ENCODE measurements around the gene ANP32A. TPM values are rescaled to one million over a fixed set of nuclear protein-coding genes. Genes with fewer than 3 reads are reported as not detected.

Gene ANP32A
- total and polyA plus RNA-seq, 3 donors from 2014 or later = 32.9 to 49.5 (median 41.3) TPM

GRCh38 chr15:68817304-68818065 is 3.2 kb downstream of the ANP32A start:
- 0% methylated on average over 45 to 64 of the region's 64 CpGs for WGBS, 2 donors
- Histone ChIP-seq H3K9me3 (no peaks in the 10 kb centered on the region), H3K36me3 (ENCODE audit: low read depth, missing control alignments) (no peaks in the 10 kb centered on the region), H3K4me1 (peaks cover 7% of the 10 kb centered on the region), H3K27ac (peak overlapping the region; percentile 98 to 99), H3K27me3 (no peaks in the 10 kb centered on the region), H3K4me3 (peak overlapping the region; percentile 75 to 90)
- TF ChIP-seq CTCF (IDR thresholded peaks at IDR 0.05) (no peak), POLR2A (IDR thresholded peaks at IDR 0.05) (no peak)
- intact Hi-C loops (cut with DNase I; ENCODE audit: low total_unique reads) = no loop called here
- DNase-seq = peak; percentile 72

GRCh38 chr15:68816795-68817303 is 3.8 kb downstream of the ANP32A start:
- TF ChIP-seq POLR2A (IDR thresholded peaks at IDR 0.05) = no peak
- Histone ChIP-seq H3K9me3 (no peaks in the 10 kb centered on the region), H3K27me3 (no peaks in the 10 kb centered on the region), H3K4me3 (peak overlapping the region; percentile 75 to 90), H3K36me3 (ENCODE audit: low read depth, missing control alignments) (no peaks in the 10 kb centered on the region), H3K4me1 (peaks cover 4% of the 10 kb centered on the region), H3K27ac (peak overlapping the region; percentile 98 to 99)
- peak; percentile 47 for DNase-seq
- 1 to 3% methylated on average over 13 of the region's 13 CpGs for WGBS, 2 donors
- intact Hi-C loops (cut with DNase I; ENCODE audit: low total_unique reads) = no loop called here

DNA sequence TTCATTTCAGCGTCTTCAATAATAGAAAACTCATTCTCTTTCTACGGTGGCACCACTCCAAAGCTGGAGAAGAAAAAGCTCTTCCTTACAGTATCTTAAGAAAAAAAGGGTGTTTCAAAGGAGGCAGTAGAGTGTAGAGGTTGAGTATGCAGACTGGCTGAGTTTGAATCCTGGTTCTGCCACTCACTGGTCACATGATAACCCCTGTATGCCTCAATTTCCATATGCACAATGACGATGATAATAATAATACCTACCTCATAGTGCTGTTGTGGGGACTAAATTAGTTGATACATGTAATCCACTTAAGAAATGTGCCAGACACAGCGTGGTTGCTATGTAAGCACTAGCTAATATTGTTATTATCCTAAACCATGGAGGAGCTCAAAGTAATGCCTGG is 4.5 kb downstream of the ANP32A start:
- no peak for DNase-seq
- no peak for TF ChIP-seq CTCF (IDR thresholded peaks at IDR 0.05)
- intact Hi-C loops (cut with DNase I; ENCODE audit: low total_unique reads) = no loop called here
- no peaks in the 10 kb centered on the region for H3K9me3 ChIP-seq
- H3K36me3 ChIP-seq (ENCODE audit: low read depth, missing control alignments) = no peaks in the 10 kb centered on the region
- no peak overlapping the region for H3K27ac ChIP-seq
- no peak overlapping the region for H3K4me3 ChIP-seq
- no peaks in the 10 kb centered on the region for H3K27me3 ChIP-seq
- H3K4me1 ChIP-seq = no peaks in the 10 kb centered on the region
- 58 to 62% methylated on average over 4 of the region's 4 CpGs for WGBS, 2 donors

GRCh38 chr15:68815598-68815997 is 5.1 kb downstream of the ANP32A start:
- Histone ChIP-seq H3K27me3 (no peaks in the 10 kb centered on the region), H3K9me3 (no peaks in the 10 kb centered on the region), H3K4me1 (no peaks in the 10 kb centered on the region), H3K4me3 (no peak overlapping the region), H3K27ac (no peak overlapping the region), H3K36me3 (ENCODE audit: low read depth, missing control alignments) (no peaks in the 10 kb centered on the region)
- TF ChIP-seq POLR2A (IDR thresholded peaks at IDR 0.05) (no peak), CTCF (IDR thresholded peaks at IDR 0.05) (no peak)
- intact Hi-C loops (cut with DNase I; ENCODE audit: low total_unique reads) = no loop called here
- DNase-seq = no peak
- WGBS, 2 donors = 48 to 65% methylated on average over 4 of the region's 4 CpGs

GRCh38 chr15:68814596-68814995 is 6.1 kb downstream of the ANP32A start:
- no peaks in the 10 kb centered on the region for H3K27me3 ChIP-seq
- no peaks in the 10 kb centered on the region for H3K36me3 ChIP-seq (ENCODE audit: low read depth, missing control alignments)
- intact Hi-C loops (cut with DNase I; ENCODE audit: low total_unique reads) = no loop called here
- TF ChIP-seq POLR2A (IDR thresholded peaks at IDR 0.05) (no peak), CTCF (IDR thresholded peaks at IDR 0.05) (no peak)
- H3K27ac ChIP-seq = no peak overlapping the region
- WGBS, 2 donors = 78 to 90% methylated on average over 6 of the region's 6 CpGs
- H3K4me3 ChIP-seq = no peak overlapping the region
- no peaks in the 10 kb centered on the region for H3K4me1 ChIP-seq
- DNase-seq = no peak
- no peaks in the 10 kb centered on the region for H3K9me3 ChIP-seq

Data from testis (tissue), 3 donors.